HG03280 (cell line): ENCODE data around the gene FGD4.

Experiments
- ATAC-seq: cut with Tn5 transposase; IDR thresholded peaks from one replicate; pipeline ENCODE4 v1.9.1; 2021; ENCODE audit warnings: mild to moderate bottlenecking, moderate library complexity; ENCODE audit not compliant: unreplicated experiment

Gene FGD4

GRCh38 chr12:32666018-32666417 is 266.7 kb downstream of the FGD4 start:
- ATAC-seq: no peak

GRCh38 chr12:32669584-32669983 is 270.2 kb downstream of the FGD4 start:
- ATAC-seq: no peak

GRCh38 chr12:32671930-32672780 is 272.8 kb downstream of the FGD4 start:
- no peak for ATAC-seq

GRCh38 chr12:32679091-32679919 is 279.9 kb downstream of the FGD4 start, which contains the start of gene DNM1L:
TSS of gene DNM1L (plus strand) at chr12:32679301. CDS start at chr12:32679364, 63 bp downstream.
- peak; percentile 98 for ATAC-seq

GRCh38 chr12:32679920-32680237 is 280.5 kb downstream of the FGD4 start:
- ATAC-seq: no peak

- ATAC-seq: no peak
Observed at GRCh38 chr12:32680787-32681186, 281.4 kb downstream of the FGD4 start.

GRCh38 chr12:32681272-32681671 is 281.9 kb downstream of the FGD4 start:
- ATAC-seq: no peak

- no peak for ATAC-seq
Observed at GRCh38 chr12:32686340-32686739, 287.0 kb downstream of the FGD4 start.

- no peak for ATAC-seq
Observed at GRCh38 chr12:32688786-32689185, 289.4 kb downstream of the FGD4 start.

GRCh38 chr12:32690927-32691326 is 291.6 kb downstream of the FGD4 start:
- ATAC-seq: no peak

- no peak for ATAC-seq
Observed at GRCh38 chr12:32692358-32692757, 293.0 kb downstream of the FGD4 start.

- no peak for ATAC-seq
Observed at GRCh38 chr12:32693036-32693435, 293.7 kb downstream of the FGD4 start.
